Keratinocyte (primary cell): ENCODE results near the gene DIP2C.

Source experiments
- CTCF ChIP-seq, 3 experiments: IDR thresholded peaks in 1 of 3; conservative IDR thresholded peaks in 1 of 3; optimal IDR thresholded peaks in 1 of 3; 2 replicates in 2 of 3; 3 replicates in 1 of 3; pipeline versions ENCODE3 to v1.5.1; 2011; ENCODE audit warnings: low read length in 3 of 3, mild to moderate bottlenecking in 3 of 3, moderate library complexity in 2 of 3, control low read depth in 1 of 3, inconsistent platforms in 1 of 3; ENCODE audit not compliant: insufficient read depth in 2 of 3; ENCODE audit errors: extremely low read depth in 1 of 3
- EZH2 ChIP-seq: IDR thresholded peaks from one replicate; pipeline ENCODE4 v1.6.1; 2012; ENCODE audit warnings: inconsistent platforms, mild to moderate bottlenecking, low read length, moderate library complexity

DNA sequence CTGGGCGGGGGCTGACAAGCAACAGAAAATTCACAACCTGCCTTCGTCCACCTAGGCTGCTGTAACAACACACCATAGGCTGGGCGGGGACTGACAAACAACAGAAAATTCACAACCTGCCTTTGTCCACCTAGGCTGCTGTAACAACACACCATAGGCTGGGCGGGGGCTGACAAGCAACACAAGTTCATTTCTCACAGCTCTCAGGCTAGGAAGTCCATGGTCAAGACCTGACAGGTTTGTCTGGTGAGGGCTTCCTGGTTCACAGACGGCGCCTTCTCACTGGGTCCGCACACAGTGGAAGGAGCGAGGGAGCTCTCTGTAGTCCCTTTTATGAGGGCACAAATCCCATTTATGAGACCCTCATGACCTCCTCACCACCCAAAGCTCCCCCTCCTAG, 52.2 kb downstream of the DIP2C start:
- TF ChIP-seq CTCF (optimal IDR thresholded peaks at IDR 0.05 in 1 of 3, IDR thresholded peaks at IDR 0.05 in 1 of 3, conservative IDR thresholded peaks at IDR 0.05 in 1 of 3; ENCODE audit: extremely low read depth in 1 of 3, insufficient read depth in 2 of 3, low read length in 3 of 3) (no peak), EZH2 (no peak)
